ENCODE results near the gene ASB15.

- no peak for TF ChIP-seq CTCF (tag by site-specific recombination; IDR thresholded peaks at IDR 0.05)
- TF ChIP-seq ZNF544 (tag by site-specific recombination; IDR thresholded peaks at IDR 0.05): no peak
- TF ChIP-seq ZNF514 (tag by site-specific recombination; IDR thresholded peaks at IDR 0.05): no peak
- TF ChIP-seq ZNF747 (tag by site-specific recombination; IDR thresholded peaks at IDR 0.05): no peak
- TF ChIP-seq, protein P1, sequence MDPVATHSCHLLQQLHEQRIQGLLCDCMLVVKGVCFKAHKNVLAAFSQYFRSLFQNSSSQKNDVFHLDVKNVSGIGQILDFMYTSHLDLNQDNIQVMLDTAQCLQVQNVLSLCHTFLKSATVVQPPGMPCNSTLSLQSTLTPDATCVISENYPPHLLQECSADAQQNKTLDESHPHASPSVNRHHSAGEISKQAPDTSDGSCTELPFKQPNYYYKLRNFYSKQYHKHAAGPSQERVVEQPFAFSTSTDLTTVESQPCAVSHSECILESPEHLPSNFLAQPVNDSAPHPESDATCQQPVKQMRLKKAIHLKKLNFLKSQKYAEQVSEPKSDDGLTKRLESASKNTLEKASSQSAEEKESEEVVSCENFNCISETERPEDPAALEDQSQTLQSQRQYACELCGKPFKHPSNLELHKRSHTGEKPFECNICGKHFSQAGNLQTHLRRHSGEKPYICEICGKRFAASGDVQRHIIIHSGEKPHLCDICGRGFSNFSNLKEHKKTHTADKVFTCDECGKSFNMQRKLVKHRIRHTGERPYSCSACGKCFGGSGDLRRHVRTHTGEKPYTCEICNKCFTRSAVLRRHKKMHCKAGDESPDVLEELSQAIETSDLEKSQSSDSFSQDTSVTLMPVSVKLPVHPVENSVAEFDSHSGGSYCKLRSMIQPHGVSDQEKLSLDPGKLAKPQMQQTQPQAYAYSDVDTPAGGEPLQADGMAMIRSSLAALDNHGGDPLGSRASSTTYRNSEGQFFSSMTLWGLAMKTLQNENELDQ (tag by site-specific recombination; IDR thresholded peaks at IDR 0.05; ENCODE audit: low read depth): no peak
- no peak for TF ChIP-seq ZNF324 (tag by site-specific recombination; IDR thresholded peaks at IDR 0.05)
Measured at GRCh38 chr7:123641901-123642300, 40.3 kb downstream of the ASB15 start.

Measured in HEK293 (cell line).